ENCODE results near the gene BEST4.

- TF ChIP-seq, protein P1, sequence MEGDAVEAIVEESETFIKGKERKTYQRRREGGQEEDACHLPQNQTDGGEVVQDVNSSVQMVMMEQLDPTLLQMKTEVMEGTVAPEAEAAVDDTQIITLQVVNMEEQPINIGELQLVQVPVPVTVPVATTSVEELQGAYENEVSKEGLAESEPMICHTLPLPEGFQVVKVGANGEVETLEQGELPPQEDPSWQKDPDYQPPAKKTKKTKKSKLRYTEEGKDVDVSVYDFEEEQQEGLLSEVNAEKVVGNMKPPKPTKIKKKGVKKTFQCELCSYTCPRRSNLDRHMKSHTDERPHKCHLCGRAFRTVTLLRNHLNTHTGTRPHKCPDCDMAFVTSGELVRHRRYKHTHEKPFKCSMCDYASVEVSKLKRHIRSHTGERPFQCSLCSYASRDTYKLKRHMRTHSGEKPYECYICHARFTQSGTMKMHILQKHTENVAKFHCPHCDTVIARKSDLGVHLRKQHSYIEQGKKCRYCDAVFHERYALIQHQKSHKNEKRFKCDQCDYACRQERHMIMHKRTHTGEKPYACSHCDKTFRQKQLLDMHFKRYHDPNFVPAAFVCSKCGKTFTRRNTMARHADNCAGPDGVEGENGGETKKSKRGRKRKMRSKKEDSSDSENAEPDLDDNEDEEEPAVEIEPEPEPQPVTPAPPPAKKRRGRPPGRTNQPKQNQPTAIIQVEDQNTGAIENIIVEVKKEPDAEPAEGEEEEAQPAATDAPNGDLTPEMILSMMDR (optimal IDR thresholded peaks at IDR 0.05 in 1 of 3, IDR thresholded peaks at IDR 0.05 in 1 of 3, conservative IDR thresholded peaks at IDR 0.05 in 1 of 3; ENCODE audit: extremely low read depth in 1 of 3, insufficient read depth in 2 of 3, low read length in 3 of 3): peak in 2 of 3 experiments; percentile 89 to 95
- no peak for TF ChIP-seq EZH2 (IDR thresholded peaks at IDR 0.05; ENCODE audit: low read length)
Measured at GRCh38 chr1:44799770-44800584, 12.0 kb upstream of the BEST4 start, which contains the start of gene PLK3.

Data from keratinocyte (primary cell).